ENCODE measurements around the gene CPEB1.

CPEB1 gene

DNA sequence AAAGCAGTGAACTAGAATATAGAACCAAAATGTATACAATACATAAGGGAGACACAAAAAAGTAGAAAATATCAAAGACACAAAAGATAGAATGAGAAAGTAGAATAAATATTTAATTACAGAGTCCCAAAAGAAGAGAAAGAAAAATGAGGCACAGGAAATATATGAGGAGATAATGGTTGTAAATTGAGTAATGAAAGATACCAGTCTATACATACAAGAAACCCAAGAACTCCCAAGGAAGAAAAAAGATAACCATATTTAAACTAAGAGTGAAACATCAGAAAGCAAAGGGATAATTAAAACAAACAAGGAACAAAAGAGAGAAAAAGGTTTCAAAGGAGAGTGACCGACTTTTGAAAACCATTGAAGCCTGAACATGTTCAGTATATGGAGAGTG, 47.3 kb downstream of the CPEB1 start:
- no peaks in the 10 kb centered on the region for H3K36me3 ChIP-seq (ENCODE audit: control insufficient read depth, insufficient read depth, low read length)
- no peak overlapping the region for H4K8ac ChIP-seq (ENCODE audit: low read depth, low read length)
- no peak overlapping the region for H3K4me2 ChIP-seq (ENCODE audit: low read length)
- no peak overlapping the region for H2BK15ac ChIP-seq (replicated peaks; ENCODE audit: low read depth)
- H4K5ac ChIP-seq (ENCODE audit: low read length) = no peak overlapping the region
- no CpG with 5 or more reads among the region's 1 CpG for WGBS (ENCODE audit: extremely low coverage, insufficient coverage, low lambda C conversion rate)
- H3K79me2 ChIP-seq (ENCODE audit: control insufficient read depth, insufficient read depth, low read length) = no peaks in the 10 kb centered on the region
- H3K27ac ChIP-seq (ENCODE audit: low read depth, low read length) = no peak overlapping the region
- no peak overlapping the region for H2AK5ac ChIP-seq (ENCODE audit: low read length)
- H3K4ac ChIP-seq (ENCODE audit: low read depth, low read length) = no peak overlapping the region
- H3K56ac ChIP-seq (ENCODE audit: low read length) = no peak overlapping the region
- H3K4me1 ChIP-seq (ENCODE audit: control insufficient read depth, low read depth, low read length) = no peaks in the 10 kb centered on the region
- no peak overlapping the region for H3K23ac ChIP-seq (ENCODE audit: low read length)
- H2BK120ac ChIP-seq (ENCODE audit: low read depth, low read length) = no peak overlapping the region
- no peaks in the 10 kb centered on the region for H3K79me1 ChIP-seq (ENCODE audit: low read length)
- no peak overlapping the region for H3K18ac ChIP-seq (ENCODE audit: low read length)
- DNase-seq = no peak
- no peak overlapping the region for H2BK5ac ChIP-seq (ENCODE audit: low read length)
- no peak overlapping the region for H3K4me3 ChIP-seq (ENCODE audit: low read length)
- H3K27me3 ChIP-seq (ENCODE audit: insufficient read depth, low read length, poor library complexity) = peaks cover 1% of the 10 kb centered on the region
- H3K9ac ChIP-seq (ENCODE audit: low read length) = no peak overlapping the region

DNA sequence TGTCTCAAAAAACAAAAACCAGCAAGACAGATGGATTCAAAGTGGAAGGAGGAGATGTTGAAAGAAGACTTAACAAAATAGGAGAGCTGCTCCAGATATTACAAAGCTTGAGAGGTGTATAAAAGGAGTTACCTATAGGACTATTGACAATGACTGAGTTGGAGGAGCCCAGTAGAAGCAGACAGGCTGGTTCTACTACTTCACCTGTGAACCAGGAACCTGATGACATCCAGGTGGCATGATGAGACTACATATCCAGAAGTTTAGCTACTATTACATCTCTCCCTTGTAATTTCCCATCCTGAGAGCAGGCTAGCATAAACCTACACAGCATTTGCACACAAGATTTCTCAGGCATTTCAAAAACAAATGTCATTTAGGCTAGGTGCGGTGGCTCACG, 49.3 kb downstream of the CPEB1 start:
- H2BK5ac ChIP-seq (ENCODE audit: low read length) = no peak overlapping the region
- H3K79me2 ChIP-seq (ENCODE audit: control insufficient read depth, insufficient read depth, low read length) = no peaks in the 10 kb centered on the region
- H3K23ac ChIP-seq (ENCODE audit: low read length) = no peak overlapping the region
- no peaks in the 10 kb centered on the region for H3K4me1 ChIP-seq (ENCODE audit: control insufficient read depth, low read depth, low read length)
- no peaks in the 10 kb centered on the region for H3K79me1 ChIP-seq (ENCODE audit: low read length)
- no peak overlapping the region for H4K8ac ChIP-seq (ENCODE audit: low read depth, low read length)
- H2BK15ac ChIP-seq (replicated peaks; ENCODE audit: low read depth) = no peak overlapping the region
- no peak overlapping the region for H3K18ac ChIP-seq (ENCODE audit: low read length)
- no peak overlapping the region for H3K4ac ChIP-seq (ENCODE audit: low read depth, low read length)
- no peak overlapping the region for H3K4me3 ChIP-seq (ENCODE audit: low read length)
- peaks cover 2% of the 10 kb centered on the region for H3K27me3 ChIP-seq (ENCODE audit: insufficient read depth, low read length, poor library complexity)
- H3K27ac ChIP-seq (ENCODE audit: low read depth, low read length) = no peak overlapping the region
- WGBS (ENCODE audit: extremely low coverage, insufficient coverage, low lambda C conversion rate) = no CpG with 5 or more reads among the region's 2 CpGs
- no peak for DNase-seq
- no peak overlapping the region for H2BK120ac ChIP-seq (ENCODE audit: low read depth, low read length)
- no peak overlapping the region for H3K9ac ChIP-seq (ENCODE audit: low read length)
- H3K56ac ChIP-seq (ENCODE audit: low read length) = no peak overlapping the region
- no peaks in the 10 kb centered on the region for H3K36me3 ChIP-seq (ENCODE audit: control insufficient read depth, insufficient read depth, low read length)
- no peak overlapping the region for H4K5ac ChIP-seq (ENCODE audit: low read length)
- no peak overlapping the region for H2AK5ac ChIP-seq (ENCODE audit: low read length)
- H3K4me2 ChIP-seq (ENCODE audit: low read length) = no peak overlapping the region

DNA sequence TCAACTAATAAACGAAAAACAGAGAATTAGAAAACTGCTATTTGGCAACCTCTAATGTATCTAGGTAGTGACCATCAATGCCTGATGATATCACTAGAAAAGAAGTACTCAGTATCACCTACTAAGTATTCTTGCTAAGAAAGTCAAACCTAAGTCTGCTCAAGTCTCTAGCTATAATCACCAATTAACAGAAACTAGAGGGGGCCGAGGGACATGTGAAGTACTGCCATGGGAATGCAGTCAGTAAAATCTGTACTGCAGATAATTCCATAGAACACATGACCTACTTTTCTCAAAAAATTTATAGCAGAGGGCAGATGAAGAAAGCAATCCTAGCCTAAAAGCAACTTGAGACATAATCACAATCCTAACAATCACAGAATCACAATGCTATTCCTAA, 51.4 kb downstream of the CPEB1 start:
- Histone ChIP-seq H3K27me3 (ENCODE audit: insufficient read depth, low read length, poor library complexity) (peaks cover 2% of the 10 kb centered on the region), H3K4me1 (ENCODE audit: control insufficient read depth, low read depth, low read length) (no peaks in the 10 kb centered on the region), H3K56ac (ENCODE audit: low read length) (no peak overlapping the region), H3K36me3 (ENCODE audit: control insufficient read depth, insufficient read depth, low read length) (no peaks in the 10 kb centered on the region), H3K79me2 (ENCODE audit: control insufficient read depth, insufficient read depth, low read length) (no peaks in the 10 kb centered on the region), H2BK120ac (ENCODE audit: low read depth, low read length) (no peak overlapping the region), H3K4me3 (ENCODE audit: low read length) (no peak overlapping the region), H3K4me2 (ENCODE audit: low read length) (no peak overlapping the region), H3K4ac (ENCODE audit: low read depth, low read length) (no peak overlapping the region), H2BK5ac (ENCODE audit: low read length) (no peak overlapping the region), H4K5ac (ENCODE audit: low read length) (no peak overlapping the region), H3K23ac (ENCODE audit: low read length) (no peak overlapping the region), H2BK15ac (replicated peaks; ENCODE audit: low read depth) (no peak overlapping the region), H3K18ac (ENCODE audit: low read length) (no peak overlapping the region), H3K9ac (ENCODE audit: low read length) (no peak overlapping the region), H3K27ac (ENCODE audit: low read depth, low read length) (no peak overlapping the region), H2AK5ac (ENCODE audit: low read length) (no peak overlapping the region), H3K79me1 (ENCODE audit: low read length) (no peaks in the 10 kb centered on the region), H4K8ac (ENCODE audit: low read depth, low read length) (no peak overlapping the region)
- peak; percentile 64 for DNase-seq
- no CpG with 5 or more reads among the region's 2 CpGs for WGBS (ENCODE audit: extremely low coverage, insufficient coverage, low lambda C conversion rate)

DNA sequence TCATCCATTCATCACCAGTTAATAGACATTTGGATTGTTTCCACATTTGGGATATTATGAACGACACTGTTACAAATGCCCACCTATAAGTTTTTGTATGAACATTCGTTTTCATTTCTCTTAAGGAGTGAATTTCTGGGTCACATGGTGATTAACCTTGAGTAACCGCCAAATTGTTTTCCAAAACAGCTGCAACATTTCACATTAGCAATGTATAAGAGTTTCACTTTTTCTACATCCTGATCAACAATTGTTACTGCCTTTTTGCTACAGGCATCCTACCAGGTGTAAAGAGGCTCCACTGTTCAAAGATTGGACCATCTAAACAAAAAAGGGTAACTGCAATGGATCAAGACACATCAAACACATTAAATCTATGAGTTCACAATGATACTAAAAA, 52.0 kb downstream of the CPEB1 start:
- no peak overlapping the region for H3K9ac ChIP-seq (ENCODE audit: low read length)
- no peak overlapping the region for H2BK120ac ChIP-seq (ENCODE audit: low read depth, low read length)

DNA sequence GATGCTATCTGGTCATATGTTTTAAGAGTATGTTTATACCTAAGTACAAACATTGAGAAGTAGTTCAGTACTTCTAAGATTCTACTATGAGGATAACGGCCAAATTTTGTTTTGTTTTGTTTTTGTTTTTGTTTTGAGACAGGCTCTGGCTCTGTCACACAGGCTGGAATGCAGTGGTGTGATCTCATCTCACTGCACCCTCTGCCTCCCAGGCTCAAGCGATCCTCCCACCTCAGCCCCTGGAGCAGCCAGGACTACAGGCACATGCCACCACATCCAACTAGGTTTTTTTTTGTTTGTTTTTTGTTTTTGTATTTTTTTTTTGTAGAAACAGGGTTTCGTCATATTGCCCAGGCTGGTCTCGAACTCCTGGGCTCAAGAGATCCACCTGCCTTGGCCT, 59.4 kb downstream of the CPEB1 start:
- no peaks in the 10 kb centered on the region for H3K36me3 ChIP-seq (ENCODE audit: control insufficient read depth, insufficient read depth, low read length)
- no peak overlapping the region for H3K18ac ChIP-seq (ENCODE audit: low read length)
- H3K27me3 ChIP-seq (ENCODE audit: insufficient read depth, low read length, poor library complexity) = no peaks in the 10 kb centered on the region
- H3K4ac ChIP-seq (ENCODE audit: low read depth, low read length) = no peak overlapping the region
- H3K23ac ChIP-seq (ENCODE audit: low read length) = no peak overlapping the region
- no peak overlapping the region for H3K27ac ChIP-seq (ENCODE audit: low read depth, low read length)
- no peak overlapping the region for H2BK15ac ChIP-seq (replicated peaks; ENCODE audit: low read depth)
- no peak overlapping the region for H2BK5ac ChIP-seq (ENCODE audit: low read length)
- H3K79me2 ChIP-seq (ENCODE audit: control insufficient read depth, insufficient read depth, low read length) = no peaks in the 10 kb centered on the region
- peaks cover 3% of the 10 kb centered on the region for H3K4me1 ChIP-seq (ENCODE audit: control insufficient read depth, low read depth, low read length)
- H4K5ac ChIP-seq (ENCODE audit: low read length) = no peak overlapping the region
- H3K4me3 ChIP-seq (ENCODE audit: low read length) = no peak overlapping the region
- peak; percentile 72 for DNase-seq
- no peak overlapping the region for H3K4me2 ChIP-seq (ENCODE audit: low read length)
- WGBS (ENCODE audit: extremely low coverage, insufficient coverage, low lambda C conversion rate) = no CpG with 5 or more reads among the region's 4 CpGs
- H2AK5ac ChIP-seq (ENCODE audit: low read length) = no peak overlapping the region
- no peak overlapping the region for H3K9ac ChIP-seq (ENCODE audit: low read length)
- no peak overlapping the region for H3K56ac ChIP-seq (ENCODE audit: low read length)
- H3K79me1 ChIP-seq (ENCODE audit: low read length) = no peaks in the 10 kb centered on the region
- no peak overlapping the region for H2BK120ac ChIP-seq (ENCODE audit: low read depth, low read length)
- H4K8ac ChIP-seq (ENCODE audit: low read depth, low read length) = no peak overlapping the region

More for the DNA sequence above, 52.0 kb downstream of the CPEB1 start:
- Histone ChIP-seq H2AK5ac (ENCODE audit: low read length) (no peak overlapping the region), H4K8ac (ENCODE audit: low read depth, low read length) (no peak overlapping the region), H3K23ac (ENCODE audit: low read length) (no peak overlapping the region), H2BK5ac (ENCODE audit: low read length) (no peak overlapping the region), H3K4me1 (ENCODE audit: control insufficient read depth, low read depth, low read length) (no peaks in the 10 kb centered on the region), H3K79me2 (ENCODE audit: control insufficient read depth, insufficient read depth, low read length) (no peaks in the 10 kb centered on the region), H3K27me3 (ENCODE audit: insufficient read depth, low read length, poor library complexity) (peaks cover 2% of the 10 kb centered on the region), H3K56ac (ENCODE audit: low read length) (no peak overlapping the region), H3K18ac (ENCODE audit: low read length) (no peak overlapping the region), H3K4me2 (ENCODE audit: low read length) (no peak overlapping the region), H4K5ac (ENCODE audit: low read length) (no peak overlapping the region), H3K27ac (ENCODE audit: low read depth, low read length) (no peak overlapping the region), H3K79me1 (ENCODE audit: low read length) (no peaks in the 10 kb centered on the region), H2BK15ac (replicated peaks; ENCODE audit: low read depth) (no peak overlapping the region), H3K36me3 (ENCODE audit: control insufficient read depth, insufficient read depth, low read length) (no peaks in the 10 kb centered on the region), H3K4ac (ENCODE audit: low read depth, low read length) (no peak overlapping the region), H3K4me3 (ENCODE audit: low read length) (no peak overlapping the region)
- WGBS (ENCODE audit: extremely low coverage, insufficient coverage, low lambda C conversion rate) = no CpG with 5 or more reads among the region's 3 CpGs
- no peak for DNase-seq

DNA sequence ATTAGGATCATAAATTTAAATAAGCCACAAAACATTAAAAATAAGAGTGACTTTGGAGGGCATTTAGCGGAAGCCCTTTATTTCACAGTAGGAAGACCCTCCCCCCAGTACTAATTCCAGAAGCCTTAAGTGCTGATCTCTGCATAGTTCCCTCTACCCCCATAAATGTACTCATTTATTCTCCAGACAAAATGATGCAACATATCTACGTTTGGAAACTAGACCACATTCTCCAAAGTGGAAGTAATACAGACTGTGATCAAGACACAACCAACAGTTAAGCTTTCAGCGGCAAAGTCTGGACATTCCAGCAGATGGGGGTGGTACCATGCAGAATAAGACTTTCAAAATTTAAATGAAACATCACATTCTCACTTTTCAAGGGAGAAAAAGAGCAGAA, 62.1 kb downstream of the CPEB1 start:
- WGBS (ENCODE audit: extremely low coverage, insufficient coverage, low lambda C conversion rate) = no CpG with 5 or more reads among the region's 3 CpGs
- Histone ChIP-seq H3K4me1 (ENCODE audit: control insufficient read depth, low read depth, low read length) (peaks cover 3% of the 10 kb centered on the region), H2BK120ac (ENCODE audit: low read depth, low read length) (no peak overlapping the region), H2BK15ac (replicated peaks; ENCODE audit: low read depth) (no peak overlapping the region), H3K27me3 (ENCODE audit: insufficient read depth, low read length, poor library complexity) (no peaks in the 10 kb centered on the region), H3K9ac (ENCODE audit: low read length) (no peak overlapping the region), H3K27ac (ENCODE audit: low read depth, low read length) (no peak overlapping the region), H3K23ac (ENCODE audit: low read length) (no peak overlapping the region), H2AK5ac (ENCODE audit: low read length) (no peak overlapping the region), H3K79me1 (ENCODE audit: low read length) (no peaks in the 10 kb centered on the region), H3K36me3 (ENCODE audit: control insufficient read depth, insufficient read depth, low read length) (no peaks in the 10 kb centered on the region), H3K4me3 (ENCODE audit: low read length) (no peak overlapping the region), H4K8ac (ENCODE audit: low read depth, low read length) (no peak overlapping the region), H3K18ac (ENCODE audit: low read length) (no peak overlapping the region), H3K79me2 (ENCODE audit: control insufficient read depth, insufficient read depth, low read length) (no peaks in the 10 kb centered on the region), H4K5ac (ENCODE audit: low read length) (no peak overlapping the region), H3K4me2 (ENCODE audit: low read length) (no peak overlapping the region), H3K4ac (ENCODE audit: low read depth, low read length) (no peak overlapping the region), H3K56ac (ENCODE audit: low read length) (no peak overlapping the region), H2BK5ac (ENCODE audit: low read length) (no peak overlapping the region)
- DNase-seq = no peak

All from mesendoderm (in vitro differentiated cells).